K562 (cell line): ENCODE results near the gene CBX2. TPM values are rescaled to one million over a fixed set of nuclear protein-coding genes. Genes with fewer than 3 reads are reported as not detected.

Experiments
- ATAC-seq: fragments of 200-7000 bp; cut with Tn5 transposase; 3 replicates; pipeline ENCODE4 v1.9.1; 2020; ENCODE audit warnings: moderate library complexity
- BruUV-seq: library from RNA; stranded (reverse); fragments of 400-500 nt; replicated peaks from 2 replicates; lab custom pipeline; 2021; lab: Mats Ljungman, UMichigan
- CTCF ChIA-PET: fragments of 300-600 bp; formaldehyde crosslinking; extraction: SDS; loops from one replicate; lab custom pipeline; 2021; ENCODE audit warnings: low intra/inter-chr PET ratio; lab: Yijun Ruan, JAX
- POLR2A ChIA-PET: fragments of 300-600, 350-650 bp; sonication (Branson Sonifier 250); formaldehyde crosslinking; extraction: SDS; loops from one replicate; lab custom pipeline; 2021; ENCODE audit warnings: antibody characterized with exemption, inconsistent platforms; lab: Yijun Ruan, JAX
- DNase-seq, 4 experiments: peaks; one replicate each; pipeline versions ENCODE4 v3.0.0 to v3.0.0-alpha.2; 2011 to 2018; ENCODE audit warnings: low spot score in 3 of 4, mixed read lengths in 3 of 4; ENCODE audit errors: extremely low read depth in 1 of 4
- FAIRE-seq: peaks from 2 replicates; lab custom pipeline; 2011; peaks lifted over from hg19 to GRCh38; lab: Jason Lieb, UNC
- H2AFZ ChIP-seq: 2 replicates; pipeline ENCODE4 v1.6.0; 2011; ENCODE audit warnings: low read depth, low read length, control low read depth, inconsistent platforms
- H3K27ac ChIP-seq: fragments of 200-600 bp; 3 replicates; pipeline ENCODE4 v1.8.0; 2011; ENCODE audit warnings: low read depth, mild to moderate bottlenecking, control low read depth, inconsistent platforms, low read length, moderate library complexity, mixed read lengths; ENCODE audit errors: extremely low read depth
- H3K27me3 ChIP-seq, 2 experiments: fragments of 300-600 bp in 1 of 2; 2 replicates in 1 of 2; 3 replicates in 1 of 2; pipeline versions ENCODE4 v1.6.0 to v1.8.0; 2011; ENCODE audit warnings: inconsistent platforms in 2 of 2, low read length in 2 of 2, mild to moderate bottlenecking in 1 of 2, mixed read lengths in 1 of 2, moderate library complexity in 1 of 2; ENCODE audit not compliant: control insufficient read depth in 2 of 2, insufficient read depth in 2 of 2
- H3K36me3 ChIP-seq: fragments of 300-600 bp; 3 replicates; pipeline ENCODE4 v1.8.0; 2011; ENCODE audit warnings: mild to moderate bottlenecking, low read length, inconsistent platforms; ENCODE audit not compliant: control insufficient read depth, insufficient read depth
- H3K4me1 ChIP-seq, 2 experiments: fragments of 200-600 bp in 1 of 2; replicated peaks in 1 of 2; 2 replicates in 1 of 2; 3 replicates in 1 of 2; pipeline versions ENCODE4 v1.5.1 to v1.8.0; 2011; ENCODE audit warnings: inconsistent platforms in 2 of 2, low read length in 2 of 2, mild to moderate bottlenecking in 1 of 2, mixed read lengths in 1 of 2, moderate library complexity in 1 of 2; ENCODE audit not compliant: control insufficient read depth in 2 of 2, insufficient read depth in 2 of 2
- H3K4me2 ChIP-seq: 2 replicates; pipeline ENCODE4 v1.6.1; 2011; ENCODE audit warnings: low read length, control low read depth, inconsistent platforms, mixed read lengths; ENCODE audit not compliant: insufficient read depth
- H3K4me3 ChIP-seq: fragments of 200-600 bp; sonication (generic), shearing (Covaris generic); 2 replicates; pipeline ENCODE4 v1.5.1; 2016; ENCODE audit warnings: control low read depth, inconsistent platforms
- H3K79me2 ChIP-seq: fragments of 200-600 bp; 3 replicates; pipeline ENCODE4 v1.8.0; 2011; ENCODE audit warnings: low read length, inconsistent platforms; ENCODE audit not compliant: control insufficient read depth, insufficient read depth
- H3K9ac ChIP-seq, 2 experiments: 2 replicates each; pipeline versions ENCODE4 v1.6.0 to v1.6.1; 2011; ENCODE audit warnings: low read depth in 2 of 2, low read length in 2 of 2, control low read depth in 1 of 2, inconsistent platforms in 1 of 2, mild to moderate bottlenecking in 1 of 2, mixed read lengths in 1 of 2; ENCODE audit not compliant: insufficient read depth in 1 of 2
- H3K9me1 ChIP-seq: one replicate; pipeline ENCODE4 v1.6.0; 2011; ENCODE audit warnings: inconsistent platforms, mild to moderate bottlenecking, low read length, moderate library complexity; ENCODE audit not compliant: control insufficient read depth, insufficient read depth
- H3K9me3 ChIP-seq: replicated peaks from 2 replicates; pipeline ENCODE4 v1.5.1; 2011; ENCODE audit warnings: low read depth, low read length, inconsistent platforms; ENCODE audit not compliant: control insufficient read depth, insufficient read depth
- H4K20me1 ChIP-seq: replicated peaks from 2 replicates; pipeline ENCODE4 v1.6.1; 2011; ENCODE audit warnings: low read length, inconsistent platforms, mixed read lengths; ENCODE audit not compliant: control insufficient read depth, insufficient read depth
- FOXJ2 ChIP-seq: fragments of 200-800 bp; sonication (Bioruptor generic); IDR thresholded peaks from 2 replicates; pipeline ENCODE4 v1.6.1; 2016; ENCODE audit warnings: missing genetic modification characterization, missing compliant biosample characterization
- RFX1 ChIP-seq: fragments of 450-650 bp; IDR thresholded peaks from 2 replicates; pipeline ENCODE4 v1.6.1; 2016; ENCODE audit warnings: mild to moderate bottlenecking, moderate library complexity
- SOX6 ChIP-seq: fragments of 450-650 bp; IDR thresholded peaks from 2 replicates; pipeline ENCODE4 v1.6.1; 2014; ENCODE audit warnings: mild to moderate bottlenecking
- TFE3 ChIP-seq: fragments of 450-650 bp; formaldehyde crosslinking; IDR thresholded peaks from 2 replicates; pipeline ENCODE4 v1.4.0; 2020; ENCODE audit warnings: mild to moderate bottlenecking, mixed read lengths
- ZNF121 ChIP-seq: sonication (generic); formaldehyde crosslinking; conservative IDR thresholded peaks from 2 replicates; pipeline ENCODE4 v1.8.0; 2022; ENCODE audit warnings: missing genetic modification reagents
- WGBS: fragments of 100-300 bp; shearing (Covaris generic); methylation state at CpG from one replicate; pipeline ENCODE4 v1.1.6; 2016; ENCODE audit warnings: low coverage, mixed read lengths; ENCODE audit not compliant: insufficient coverage; ENCODE audit errors: missing lambda C conversion rate; 5-methylcytosine and 5-hydroxymethylcytosine counted together
- in situ Hi-C: fragments of 300-500 bp; cut with MboI; formaldehyde crosslinking; loops from 4 replicates; pipeline ENCODE4 v1.15.0; 2018; ENCODE audit warnings: inconsistent platforms, mixed read lengths
- intact Hi-C: fragments of 100-400 bp; cut with micrococcal nuclease; formaldehyde crosslinking; loops from 2 replicates; pipeline ENCODE4 v1.14.2; 2022
- polyA plus RNA-seq, 8 experiments: library from polyadenylated mRNA; depleted of rRNA in 4 of 8; stranded (reverse) in 5 of 8; unstranded in 3 of 8; fragments of >200 nt; fragmentation: Nextera tagmentation in 2 of 8; fragmentation: Illumina TruSeq in 1 of 8; extraction: Ambion mirVana in 2 of 8; extraction: Trizol in 1 of 8; gene quantifications; 2 replicates each; pipeline versions ENCODE4 v1.2.1 to v1.2.3, GENCODE V29; 2011 to 2014; ENCODE audit warnings: inconsistent platforms in 1 of 8, missing spikeins in 1 of 8
- total RNA-seq, 7 experiments: library from RNA; depleted of rRNA in 6 of 7; stranded (reverse); fragments of >200 nt in 6 of 7; fragmentation: Illumina TruSeq in 2 of 7; extraction: Trizol in 2 of 7; gene quantifications; 2 replicates each; pipeline versions ENCODE4 v1.2.1 to v1.2.3, GENCODE V29; 2011 to 2021; ENCODE audit warnings: low replicate concordance in 1 of 7

Gene CBX2
- total and polyA plus RNA-seq, 9 of the 15 experiments (the other 6 are each of a cell fraction or from before 2014, with no cell fraction given) = 0.66 to 26.9 (median 13.9) TPM

- no peaks in the 10 kb centered on the region for H3K9me1 ChIP-seq
- H2AFZ ChIP-seq = no peak overlapping the region
- DNase-seq = no peak
- H3K4me3 ChIP-seq = no peak overlapping the region
- no peak for TF ChIP-seq SOX6
- TF ChIP-seq RFX1 = peak; percentile 51
- peak; percentile 83 for TF ChIP-seq TFE3 (CRISPR knock-in tag)
- TF ChIP-seq ZNF121 (CRISPR knock-in tag) = no peak
- TF ChIP-seq FOXJ2 = peak; percentile 73; the same call in 1 of the 2 replicates
- TF ChIP-seq, all 486 proteins: peak for 3
- FAIRE-seq (peak; percentile 23), ATAC-seq (no peak)
- Histone ChIP-seq H3K4me2 (no peak overlapping the region), H3K4me1 (peaks cover 0 to 35% of the 10 kb centered on the region in 2 experiments; a peak in 4 of 5 replicates), H3K79me2 (no peaks in the 10 kb centered on the region), H3K36me3 (no peaks in the 10 kb centered on the region), H3K27me3 (peaks cover 29 to 48% of the 10 kb centered on the region in 2 experiments), H3K9me3 (no peaks in the 10 kb centered on the region), H3K27ac (no peak overlapping the region), H3K9ac (no peak overlapping the region), H4K20me1 (0 out of 2 replicates have a peak, but pooled peaks cover 3% of the 10 kb centered on the region)
- CTCF ChIA-PET = interaction anchor here (2.9 kb wide), 1 partner anchor 176 kb away, joined by 14 read pairs; no protein-coding TSS in a partner anchor
- no TSS peak for BruUV-seq
- intact Hi-C loops (loop anchor here (5.0 to 10.0 kb wide), 2 partner anchors 37 to 94 kb away; partner anchors contain the start of genes CBX2 and CBX4), in situ Hi-C loops (loop anchor here (10.0 kb wide), 1 partner anchor 174 kb away; no protein-coding TSS in a partner anchor)
- POLR2A ChIA-PET = interaction anchor here (0.7 kb wide), 1 partner anchor 18 kb away, joined by 3 read pairs; no protein-coding TSS in a partner anchor
- WGBS = 8% methylated on average over 8 of the region's 8 CpGs
These were observed 37.5 kb upstream of the CBX2 start for GRCh38 chr17:79740413-79740812.
